BJ (cell line): Measurements from ENCODE around the gene AMELX. TPM values are rescaled to one million over a fixed set of nuclear protein-coding genes. Genes with fewer than 3 reads are reported as not detected.

Experiments used
- CTCF ChIA-PET: fragments of 350-600 bp; formaldehyde crosslinking; extraction: SDS; loops from one replicate; lab custom pipeline; 2021; ENCODE audit warnings: antibody characterized with exemption, inconsistent platforms; lab: Yijun Ruan, JAX
- POLR2A ChIA-PET: fragments of 300-600 bp; sonication (Branson Sonifier 250); formaldehyde crosslinking; extraction: SDS; loops from one replicate; lab custom pipeline; 2021; ENCODE audit warnings: antibody characterized with exemption; lab: Charles Lee
- DNase-seq: peaks from one replicate; pipeline ENCODE4 v3.0.0-alpha.2; 2011; ENCODE audit warnings: low read depth
- H3K27me3 ChIP-seq: 2 replicates; pipeline ENCODE4 v1.6.0; 2011; ENCODE audit warnings: low read length; ENCODE audit not compliant: control insufficient read depth, insufficient read depth
- H3K36me3 ChIP-seq: 2 replicates; pipeline ENCODE4 v1.5.1; 2011; ENCODE audit warnings: low read length; ENCODE audit not compliant: control insufficient read depth, insufficient read depth
- H3K4me3 ChIP-seq: 2 replicates; pipeline ENCODE4 v1.5.1; 2011; ENCODE audit warnings: low read depth, mild to moderate bottlenecking, control low read depth, low read length
- polyA plus RNA-seq: library from polyadenylated mRNA; depleted of rRNA; stranded (reverse); fragments of >200 nt; gene quantifications from 2 replicates; pipeline ENCODE4 v1.2.3, GENCODE V29; 2011
- TF ChIP-seq, protein P1 (sequence below): IDR thresholded peaks from 2 replicates; pipeline ENCODE4 v1.5.1; 2011; ENCODE audit warnings: low read depth, mild to moderate bottlenecking, control low read depth, inconsistent platforms, low read length, moderate library complexity; ENCODE audit not compliant: insufficient read depth

Gene AMELX
- polyA plus RNA-seq, 1 experiment: not detected

DNA sequence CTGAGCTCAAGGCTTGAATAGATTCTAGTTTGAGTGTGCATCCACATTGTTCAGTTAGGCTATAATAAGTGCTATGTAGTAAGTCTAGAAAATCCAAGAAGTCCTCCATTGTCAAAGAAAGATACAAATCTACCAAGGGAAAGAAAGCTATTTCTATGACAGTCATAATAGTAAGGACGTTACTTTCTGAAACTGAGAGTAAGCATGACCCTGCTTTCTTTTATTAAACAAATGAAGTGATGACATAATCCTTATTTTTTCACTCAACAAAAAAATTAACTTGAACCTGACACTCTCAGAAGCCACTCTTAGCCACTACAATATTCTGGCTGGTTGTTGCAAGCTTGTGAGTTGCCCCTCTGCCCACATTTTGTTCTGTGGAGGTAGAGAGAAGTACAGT lies 33.8 kb upstream of the AMELX start:
- POLR2A ChIA-PET: no interaction called here
- Histone ChIP-seq H3K27me3 (no peaks in the 10 kb centered on the region), H3K36me3 (no peaks in the 10 kb centered on the region), H3K4me3 (no peak overlapping the region)
- TF ChIP-seq, protein P1, sequence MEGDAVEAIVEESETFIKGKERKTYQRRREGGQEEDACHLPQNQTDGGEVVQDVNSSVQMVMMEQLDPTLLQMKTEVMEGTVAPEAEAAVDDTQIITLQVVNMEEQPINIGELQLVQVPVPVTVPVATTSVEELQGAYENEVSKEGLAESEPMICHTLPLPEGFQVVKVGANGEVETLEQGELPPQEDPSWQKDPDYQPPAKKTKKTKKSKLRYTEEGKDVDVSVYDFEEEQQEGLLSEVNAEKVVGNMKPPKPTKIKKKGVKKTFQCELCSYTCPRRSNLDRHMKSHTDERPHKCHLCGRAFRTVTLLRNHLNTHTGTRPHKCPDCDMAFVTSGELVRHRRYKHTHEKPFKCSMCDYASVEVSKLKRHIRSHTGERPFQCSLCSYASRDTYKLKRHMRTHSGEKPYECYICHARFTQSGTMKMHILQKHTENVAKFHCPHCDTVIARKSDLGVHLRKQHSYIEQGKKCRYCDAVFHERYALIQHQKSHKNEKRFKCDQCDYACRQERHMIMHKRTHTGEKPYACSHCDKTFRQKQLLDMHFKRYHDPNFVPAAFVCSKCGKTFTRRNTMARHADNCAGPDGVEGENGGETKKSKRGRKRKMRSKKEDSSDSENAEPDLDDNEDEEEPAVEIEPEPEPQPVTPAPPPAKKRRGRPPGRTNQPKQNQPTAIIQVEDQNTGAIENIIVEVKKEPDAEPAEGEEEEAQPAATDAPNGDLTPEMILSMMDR: no peak
- no peak for DNase-seq
- CTCF ChIA-PET: no interaction called here

DNA sequence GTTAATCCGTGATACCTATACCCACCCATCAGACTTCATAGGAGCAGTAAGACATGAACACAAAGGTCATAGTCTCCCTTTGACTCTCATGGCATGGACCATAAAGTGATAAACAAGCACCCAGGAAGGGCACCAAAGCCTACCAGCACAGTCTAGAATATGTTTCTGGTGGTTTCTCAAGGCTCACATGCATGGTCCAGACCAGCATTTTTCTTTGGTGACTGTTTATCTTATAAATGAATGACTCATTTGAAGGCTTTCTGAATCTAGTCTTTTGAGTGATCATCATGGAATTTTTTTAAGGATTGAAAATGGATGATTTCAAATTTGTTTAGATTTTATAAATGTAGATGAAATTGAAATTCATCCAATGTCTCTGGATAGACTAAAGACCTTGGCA lies 32.0 kb upstream of the AMELX start:
- TF ChIP-seq, protein P1: no peak
- ChIA-PET CTCF (no interaction called here), POLR2A (no interaction called here)
- Histone ChIP-seq H3K4me3 (no peak overlapping the region), H3K27me3 (no peaks in the 10 kb centered on the region), H3K36me3 (no peaks in the 10 kb centered on the region)
- DNase-seq: peak; percentile 19

DNA sequence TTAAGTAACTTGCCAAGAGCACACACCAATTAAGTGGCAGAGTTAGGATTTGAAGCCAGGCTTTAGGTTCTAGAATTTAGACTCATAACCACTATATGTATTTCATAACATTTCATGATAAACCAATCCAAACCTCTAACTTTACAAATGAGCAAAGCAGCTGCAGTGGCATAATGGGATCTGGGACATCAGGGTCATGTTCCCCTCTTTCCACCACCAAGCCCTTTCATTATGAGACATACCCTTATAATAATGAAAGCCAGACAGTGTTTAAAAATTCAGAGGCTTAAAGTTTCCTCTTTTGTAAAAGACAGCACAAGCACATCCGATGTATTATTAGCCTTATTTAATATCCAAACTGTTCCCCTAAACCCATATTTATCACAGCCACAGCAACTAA lies 28.3 kb upstream of the AMELX start:
- DNase-seq: no peak
- ChIA-PET CTCF (no interaction called here), POLR2A (no interaction called here)
- TF ChIP-seq, protein P1: no peak
- Histone ChIP-seq H3K27me3 (no peaks in the 10 kb centered on the region), H3K4me3 (no peak overlapping the region), H3K36me3 (no peaks in the 10 kb centered on the region)

DNA sequence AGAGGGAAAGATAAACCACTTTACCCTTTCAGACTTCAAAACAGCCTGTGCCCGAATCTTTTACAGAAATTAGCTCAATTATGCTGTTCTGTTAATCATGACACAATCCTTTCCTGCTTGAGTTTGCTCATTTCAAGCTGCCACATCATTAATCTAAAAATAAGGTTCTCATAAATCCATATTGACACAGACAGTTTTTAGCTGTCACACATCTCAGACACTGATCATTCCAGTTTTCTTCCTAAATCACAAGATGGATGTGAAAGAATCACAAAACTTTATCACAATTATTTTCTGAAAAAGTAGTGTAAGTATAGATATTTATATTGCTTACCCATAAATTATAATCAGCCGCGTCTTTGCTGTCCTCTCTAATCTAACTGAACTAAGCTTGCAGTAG lies 27.9 kb upstream of the AMELX start:
- Histone ChIP-seq H3K4me3 (no peak overlapping the region), H3K36me3 (no peaks in the 10 kb centered on the region), H3K27me3 (no peaks in the 10 kb centered on the region)
- TF ChIP-seq, protein P1: no peak
- no peak for DNase-seq
- ChIA-PET POLR2A (no interaction called here), CTCF (no interaction called here)

DNA sequence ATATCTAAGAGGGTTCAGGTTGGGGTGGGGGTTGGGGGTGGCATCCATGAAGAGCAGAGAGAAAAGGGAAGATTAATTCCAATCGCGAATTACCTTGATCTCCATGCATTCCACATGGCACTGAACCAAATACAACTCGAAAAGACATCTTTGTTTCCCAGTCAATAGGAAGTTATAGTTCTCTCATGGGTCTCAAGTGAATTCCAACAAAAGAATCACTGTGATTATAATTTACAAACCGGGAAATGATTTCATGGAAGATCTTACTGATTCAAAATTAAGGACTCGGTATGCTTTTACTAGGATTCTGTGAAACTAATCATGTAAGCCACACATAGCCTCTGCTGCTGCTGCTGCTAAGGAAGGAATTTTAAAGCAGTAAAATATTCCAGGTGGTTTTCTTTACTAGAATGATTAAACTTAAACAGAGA lies 26.6 kb upstream of the AMELX start:
- no peaks in the 10 kb centered on the region for H3K36me3 ChIP-seq
- POLR2A ChIA-PET: no interaction called here
- H3K4me3 ChIP-seq: no peak overlapping the region
- TF ChIP-seq, protein P1: no peak
- CTCF ChIA-PET: no interaction called here
- no peaks in the 10 kb centered on the region for H3K27me3 ChIP-seq
- no peak for DNase-seq
